HepG2 (cell line): ENCODE data around the gene CD83.

ENCODE experiments used
- CTCF ChIP-seq: sonication (generic); formaldehyde crosslinking; IDR thresholded peaks from 2 replicates; pipeline ENCODE4 v1.5.0; 2020; ENCODE audit warnings: mild to moderate bottlenecking, missing genetic modification reagents, moderate library complexity
- ELK4 ChIP-seq: sonication (generic); formaldehyde crosslinking; IDR thresholded peaks from 2 replicates; pipeline ENCODE4 v1.9.0; 2021; ENCODE audit warnings: missing genetic modification reagents, borderline replicate concordance
- EP300 ChIP-seq, 3 experiments: sonication (generic) in 1 of 3; formaldehyde crosslinking in 1 of 3; IDR thresholded peaks; 2 replicates each; pipeline versions ENCODE4 v1.5.1 to v1.6.1; 2011 to 2020; ENCODE audit warnings: low read depth in 2 of 3, low read length in 2 of 3, borderline replicate concordance in 1 of 3, improper control_type of control experiment in 1 of 3, mild to moderate bottlenecking in 1 of 3, missing genetic modification reagents in 1 of 3, moderate library complexity in 1 of 3
- HMG20A ChIP-seq: IDR thresholded peaks from 2 replicates; pipeline ENCODE4 v1.6.1; 2016; ENCODE audit warnings: borderline replicate concordance
- MAX ChIP-seq: IDR thresholded peaks from 2 replicates; pipeline ENCODE4 v1.6.1; 2012; ENCODE audit warnings: inconsistent platforms
- MLX ChIP-seq: IDR thresholded peaks from 2 replicates; pipeline ENCODE4 v1.6.1; 2016
- POLR2A ChIP-seq, 2 experiments: IDR thresholded peaks; 2 replicates each; pipeline ENCODE4 v1.6.1; 2011; ENCODE audit warnings: low read depth in 2 of 2, low read length in 2 of 2, mild to moderate bottlenecking in 1 of 2, moderate library complexity in 1 of 2; ENCODE audit not compliant: insufficient read depth in 1 of 2

- TF ChIP-seq ELK4 (CRISPR knock-in tag) = no peak
- no peak for TF ChIP-seq CTCF (CRISPR knock-in tag)
- no peak for TF ChIP-seq EP300 (IDR thresholded peaks at IDR 0.05; ENCODE audit: low read depth in 2 of 2, low read length in 2 of 2)
- no peak for TF ChIP-seq EP300 (CRISPR knock-in tag; IDR thresholded peaks at IDR 0.05; ENCODE audit: borderline replicate concordance)
- no peak for TF ChIP-seq MLX (CRISPR knock-in tag)
- TF ChIP-seq HMG20A (CRISPR knock-in tag) = no peak
- no peak for TF ChIP-seq POLR2A (IDR thresholded peaks at IDR 0.05; ENCODE audit: insufficient read depth in 1 of 2, low read depth in 2 of 2, low read length in 2 of 2)
- TF ChIP-seq MAX = no peak
Measured at GRCh38 chr6:14105547-14105946, 12.0 kb upstream of the CD83 start.
